Spleen (tissue), 7 donors: ENCODE results near the gene SLC7A10.

ENCODE experiments used
- POLR2AphosphoS5 ChIP-seq, 3 donors: sonication (generic); formaldehyde crosslinking; IDR thresholded peaks; one replicate each; pipeline ENCODE4 v1.5.1; 2017; ENCODE audit warnings: antibody characterized with exemption in 3 of 3
- TF ChIP-seq, protein P1 (sequence below), 11 experiments: fragments of 200-600 bp in 7 of 11; fragments of 450-650 bp in 4 of 11; sonication (generic) in 4 of 11; IDR thresholded peaks in 8 of 11; conservative IDR thresholded peaks in 3 of 11; 1 replicate in 7 of 11; 2 replicates in 4 of 11; pipeline versions ENCODE4 v1.4.0 to v1.8.0; 2016 to 2021; ENCODE audit warnings: antibody characterized with exemption in 11 of 11, inconsistent platforms in 4 of 11, mild to moderate bottlenecking in 1 of 11
- donor health status: DM: no; HTN: no; CAD: no; lungs with moderate emphysema.
- donor health status: DM: no; HTN: no; CAD: no.
- donor health status: DM: no; HTN: no; CAD: no.

DNA sequence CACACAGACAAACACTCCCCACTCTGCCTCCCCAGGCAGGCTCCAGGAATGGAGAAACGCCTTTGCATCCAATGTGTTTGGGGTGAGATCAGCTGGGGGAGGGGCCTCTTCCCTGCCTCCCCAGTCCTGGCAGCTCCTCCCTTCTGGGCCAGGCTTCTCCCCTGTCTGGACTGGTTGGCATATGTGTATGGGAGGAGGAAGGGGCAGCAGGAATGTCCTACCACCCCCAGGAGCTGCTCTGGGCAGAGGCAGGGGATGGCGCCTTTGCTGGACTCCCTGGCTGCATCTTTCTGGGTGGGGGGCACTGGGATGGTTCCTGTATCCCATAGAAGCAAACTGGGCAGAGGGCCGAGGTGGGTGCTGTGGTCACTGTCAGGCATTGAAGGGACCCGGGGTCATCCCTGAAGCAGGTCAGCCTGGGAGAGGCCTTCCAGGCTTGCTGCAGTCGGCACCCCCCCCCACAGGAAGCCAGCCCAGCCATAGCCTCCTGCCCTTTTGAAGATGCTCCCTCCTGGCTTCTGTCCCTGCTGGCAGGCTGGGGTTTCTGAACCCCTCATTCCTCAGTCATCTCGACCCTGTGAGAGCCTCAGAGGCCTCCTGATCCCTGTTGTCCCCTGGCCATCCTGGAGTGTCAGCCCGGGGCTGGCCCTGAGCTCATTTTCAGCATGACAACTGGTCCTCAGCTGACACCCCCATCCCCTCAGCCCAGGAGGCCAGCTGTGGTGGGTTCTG is 21.2 kb upstream of the SLC7A10 start:
- TF ChIP-seq, protein P1, sequence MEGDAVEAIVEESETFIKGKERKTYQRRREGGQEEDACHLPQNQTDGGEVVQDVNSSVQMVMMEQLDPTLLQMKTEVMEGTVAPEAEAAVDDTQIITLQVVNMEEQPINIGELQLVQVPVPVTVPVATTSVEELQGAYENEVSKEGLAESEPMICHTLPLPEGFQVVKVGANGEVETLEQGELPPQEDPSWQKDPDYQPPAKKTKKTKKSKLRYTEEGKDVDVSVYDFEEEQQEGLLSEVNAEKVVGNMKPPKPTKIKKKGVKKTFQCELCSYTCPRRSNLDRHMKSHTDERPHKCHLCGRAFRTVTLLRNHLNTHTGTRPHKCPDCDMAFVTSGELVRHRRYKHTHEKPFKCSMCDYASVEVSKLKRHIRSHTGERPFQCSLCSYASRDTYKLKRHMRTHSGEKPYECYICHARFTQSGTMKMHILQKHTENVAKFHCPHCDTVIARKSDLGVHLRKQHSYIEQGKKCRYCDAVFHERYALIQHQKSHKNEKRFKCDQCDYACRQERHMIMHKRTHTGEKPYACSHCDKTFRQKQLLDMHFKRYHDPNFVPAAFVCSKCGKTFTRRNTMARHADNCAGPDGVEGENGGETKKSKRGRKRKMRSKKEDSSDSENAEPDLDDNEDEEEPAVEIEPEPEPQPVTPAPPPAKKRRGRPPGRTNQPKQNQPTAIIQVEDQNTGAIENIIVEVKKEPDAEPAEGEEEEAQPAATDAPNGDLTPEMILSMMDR (IDR thresholded peaks at IDR 0.05 in 8 of 11, conservative IDR thresholded peaks at IDR 0.05 in 3 of 11), result no peak
- TF ChIP-seq POLR2AphosphoS5 (IDR thresholded peaks at IDR 0.05), result no peak
